Loucy (cell line): ENCODE measurements around the gene CDC25A.

Experiments
- H2AFZ ChIP-seq: fragments of 200-600 bp; sonication (generic); 2 replicates; pipeline ENCODE4 v1.6.0; 2016; ENCODE audit warnings: antibody characterized with exemption, mild to moderate bottlenecking, low read length, moderate library complexity
- H3F3A ChIP-seq: fragments of 200-600 bp; 2 replicates; pipeline ENCODE4 v1.6.0; 2016; ENCODE audit warnings: antibody characterized with exemption, low read depth, mild to moderate bottlenecking
- H3K27me3 ChIP-seq: fragments of 200-600 bp; sonication (generic); 2 replicates; pipeline ENCODE4 v1.6.1; 2014; ENCODE audit warnings: low read length, mild to moderate bottlenecking; ENCODE audit not compliant: insufficient read depth, poor library complexity, severe bottlenecking
- H3K36me3 ChIP-seq: fragments of 200-600 bp; sonication (generic); 2 replicates; pipeline ENCODE4 v1.6.1; 2016; ENCODE audit warnings: low read length; ENCODE audit not compliant: insufficient read depth
- H3K4me1 ChIP-seq: fragments of 200-600 bp; sonication (generic); 2 replicates; pipeline ENCODE4 v1.5.1; 2014; ENCODE audit warnings: low read length, mild to moderate bottlenecking; ENCODE audit not compliant: insufficient read depth, poor library complexity, severe bottlenecking
- H3K4me2 ChIP-seq: fragments of 200-600 bp; sonication (generic); 2 replicates; pipeline ENCODE4 v1.6.0; 2014; ENCODE audit warnings: antibody characterized with exemption, low read length, low read depth, mild to moderate bottlenecking; ENCODE audit not compliant: poor library complexity, severe bottlenecking
- H3K4me3 ChIP-seq: fragments of 200-600 bp; sonication (generic); 2 replicates; pipeline ENCODE4 v1.5.1; 2014; ENCODE audit warnings: low read length, mild to moderate bottlenecking, mixed read lengths; ENCODE audit not compliant: poor library complexity, severe bottlenecking
- H3K79me2 ChIP-seq: fragments of 200-600 bp; sonication (generic); 2 replicates; pipeline ENCODE4 v1.6.1; 2014; ENCODE audit warnings: low read length; ENCODE audit not compliant: insufficient read depth
- H3K9ac ChIP-seq: fragments of 200-600 bp; sonication (generic); 2 replicates; pipeline ENCODE4 v1.6.0; 2014; ENCODE audit warnings: mild to moderate bottlenecking, low read depth, low read length, moderate library complexity; ENCODE audit not compliant: poor library complexity, severe bottlenecking
- H3K9me2 ChIP-seq: fragments of 200-600 bp; sonication (generic); replicated peaks from 2 replicates; pipeline ENCODE4 v1.6.1; 2016; ENCODE audit warnings: low read depth, low read length, mixed read lengths
- H3K9me3 ChIP-seq: fragments of 200-600 bp; sonication (generic); 2 replicates; pipeline ENCODE4 v1.6.1; 2014; ENCODE audit warnings: mild to moderate bottlenecking, antibody characterized with exemption, low read length, low read depth; ENCODE audit not compliant: insufficient read depth
- H4K20me1 ChIP-seq: fragments of 200-600 bp; sonication (generic); 2 replicates; pipeline ENCODE4 v1.6.0; 2014; ENCODE audit warnings: antibody characterized with exemption, low read length, mild to moderate bottlenecking; ENCODE audit not compliant: insufficient read depth, poor library complexity, severe bottlenecking
- CTCF ChIP-seq: fragments of 200-600 bp; sonication (generic); conservative IDR thresholded peaks from 2 replicates; pipeline ENCODE4 v1.5.1; 2014; ENCODE audit warnings: mild to moderate bottlenecking, antibody characterized with exemption, low read length
- EZH2phosphoT487 ChIP-seq: fragments of 200-600 bp; IDR thresholded peaks from 2 replicates; pipeline ENCODE4 v1.6.1; 2018; ENCODE audit warnings: antibody characterized with exemption, mild to moderate bottlenecking, moderate library complexity, borderline replicate concordance

CDC25A gene

GRCh38 chr3:48129921-48130320 lies 58.3 kb downstream of the CDC25A start:
- Histone ChIP-seq H4K20me1 (no peaks in the 10 kb centered on the region), H3K4me3 (no peak overlapping the region), H3K9ac (no peak overlapping the region), H3K27me3 (no peaks in the 10 kb centered on the region), H3K4me1 (no peaks in the 10 kb centered on the region), H3K79me2 (no peaks in the 10 kb centered on the region), H3K4me2 (no peak overlapping the region), H3K9me2 (no peaks in the 10 kb centered on the region), H3F3A (no peaks in the 10 kb centered on the region), H3K36me3 (no peaks in the 10 kb centered on the region), H2AFZ (no peak overlapping the region; the same call in 1 of the 2 replicates), H3K9me3 (no peaks in the 10 kb centered on the region)
- no peak for TF ChIP-seq EZH2phosphoT487
- TF ChIP-seq CTCF = no peak

- no peaks in the 10 kb centered on the region for H3K4me1 ChIP-seq
- no peak for TF ChIP-seq EZH2phosphoT487
- no peaks in the 10 kb centered on the region for H3K79me2 ChIP-seq
- H3K27me3 ChIP-seq = no peaks in the 10 kb centered on the region
- H3K4me3 ChIP-seq = no peak overlapping the region
- no peak overlapping the region for H3K9ac ChIP-seq
- H3K4me2 ChIP-seq = no peak overlapping the region
- no peaks in the 10 kb centered on the region for H3F3A ChIP-seq
- H3K9me2 ChIP-seq = no peaks in the 10 kb centered on the region
- H3K36me3 ChIP-seq = no peaks in the 10 kb centered on the region
- no peaks in the 10 kb centered on the region for H3K9me3 ChIP-seq
- no peaks in the 10 kb centered on the region for H4K20me1 ChIP-seq
- no peak overlapping the region for H2AFZ ChIP-seq
These were observed 59.4 kb downstream of the CDC25A start for GRCh38 chr3:48128774-48129173.

- H3K4me2 ChIP-seq = no peak overlapping the region
- H3F3A ChIP-seq = no peaks in the 10 kb centered on the region
- TF ChIP-seq CTCF (no peak), EZH2phosphoT487 (no peak)
- H3K36me3 ChIP-seq = no peaks in the 10 kb centered on the region
- no peaks in the 10 kb centered on the region for H3K9me2 ChIP-seq
- H3K9ac ChIP-seq = no peak overlapping the region
- H3K4me1 ChIP-seq = no peaks in the 10 kb centered on the region
- H4K20me1 ChIP-seq = no peaks in the 10 kb centered on the region
- no peaks in the 10 kb centered on the region for H3K9me3 ChIP-seq
- H3K4me3 ChIP-seq = no peak overlapping the region
- H3K79me2 ChIP-seq = no peaks in the 10 kb centered on the region
- H2AFZ ChIP-seq = no peak overlapping the region
- H3K27me3 ChIP-seq = no peaks in the 10 kb centered on the region
These were observed 62.2 kb downstream of the CDC25A start for GRCh38 chr3:48125886-48126622.

GRCh38 chr3:48125013-48125705 lies 63.1 kb downstream of the CDC25A start:
- Histone ChIP-seq H4K20me1 (no peaks in the 10 kb centered on the region), H2AFZ (no peak overlapping the region), H3K9me3 (no peaks in the 10 kb centered on the region), H3K9ac (no peak overlapping the region), H3K79me2 (no peaks in the 10 kb centered on the region), H3F3A (no peaks in the 10 kb centered on the region), H3K27me3 (no peaks in the 10 kb centered on the region), H3K36me3 (no peaks in the 10 kb centered on the region), H3K4me3 (no peak overlapping the region), H3K4me2 (no peak overlapping the region), H3K4me1 (no peaks in the 10 kb centered on the region), H3K9me2 (no peaks in the 10 kb centered on the region)
- TF ChIP-seq EZH2phosphoT487 = no peak
- TF ChIP-seq CTCF = no peak
